GM19035 (cell line): Measurements from ENCODE around the gene MECP2.
"Not testable (repeated sequence)": the region's sequence is repeated elsewhere in the genome, so short reads cannot be mapped to it uniquely, and the experiment has no call there.

Source experiments
- ATAC-seq: cut with Tn5 transposase; IDR thresholded peaks from one replicate; pipeline ENCODE4 v1.9.1; 2021; ENCODE audit not compliant: unreplicated experiment

The MECP2 gene

DNA sequence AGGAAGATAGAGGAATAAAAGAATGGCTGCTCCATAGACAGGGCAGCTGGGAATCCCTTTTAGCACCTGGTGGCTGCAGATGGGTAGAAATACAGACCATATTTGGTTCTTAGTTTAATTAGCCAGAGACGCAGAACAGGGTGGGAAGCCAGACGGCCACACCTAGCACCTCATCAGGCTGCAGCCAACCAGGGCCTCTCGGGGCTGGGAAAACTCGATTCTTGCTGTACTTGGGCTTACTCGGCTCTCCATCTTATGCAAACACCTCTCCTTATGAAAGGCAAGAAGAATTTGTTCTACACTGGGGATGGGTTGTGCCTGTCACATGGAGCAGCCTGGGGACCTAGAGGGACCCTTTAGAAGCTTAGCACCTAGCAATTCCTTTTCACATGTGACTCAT, 97.5 kb downstream of the MECP2 start:
- ATAC-seq, result no peak

DNA sequence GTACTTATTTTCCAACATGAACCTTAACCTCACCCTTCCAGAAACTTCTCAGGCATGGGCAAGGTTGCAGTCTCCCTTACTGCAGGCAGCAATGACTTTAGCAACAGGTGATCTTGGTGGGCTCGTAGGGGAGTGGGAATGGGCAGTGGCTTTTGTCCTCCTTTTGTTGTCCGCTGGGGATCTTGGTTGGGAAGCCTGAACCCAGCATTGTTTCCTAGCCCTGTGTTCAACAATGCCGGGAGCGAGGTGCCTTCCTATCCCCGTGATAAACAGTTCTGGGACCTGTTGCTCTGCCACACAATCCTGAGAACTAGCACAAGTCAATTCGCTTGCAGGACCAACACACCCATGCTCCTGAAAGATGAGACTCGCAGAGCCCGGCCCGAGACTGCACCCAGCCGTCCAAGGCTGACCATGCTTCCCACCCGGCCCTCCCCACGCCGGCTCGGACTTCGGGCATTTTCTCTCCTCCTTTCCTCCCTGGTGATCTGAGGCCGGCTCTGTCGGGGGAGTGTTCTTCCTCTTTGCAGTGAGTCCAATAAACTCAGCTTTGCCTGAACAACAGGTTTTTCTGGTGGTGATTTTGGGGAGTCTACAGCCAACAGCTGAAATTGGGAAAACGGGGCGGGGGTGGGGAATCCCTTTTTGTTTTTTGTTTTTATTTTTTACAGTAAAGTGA, 98.0 kb downstream of the MECP2 start:
- no peak for ATAC-seq

DNA sequence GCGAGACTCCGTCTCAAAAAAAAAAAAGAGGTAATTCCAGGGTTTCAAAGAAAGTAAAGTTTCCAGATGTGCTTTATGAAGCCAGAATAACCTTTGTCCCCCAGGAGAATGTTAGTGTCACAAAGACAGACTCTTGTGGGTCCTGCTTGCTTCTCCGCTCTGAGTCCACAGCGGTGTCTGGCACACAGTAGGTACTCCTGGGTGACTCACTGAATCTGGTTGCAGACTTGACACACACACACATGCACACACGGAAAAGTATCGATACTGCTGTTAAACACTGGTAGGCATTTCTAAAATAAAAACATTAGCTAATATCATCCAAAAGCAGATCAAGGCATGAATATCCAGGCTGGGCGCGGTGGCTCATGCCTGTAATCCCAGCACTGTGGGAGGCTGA, 102.0 kb downstream of the MECP2 start:
- no peak for ATAC-seq

DNA sequence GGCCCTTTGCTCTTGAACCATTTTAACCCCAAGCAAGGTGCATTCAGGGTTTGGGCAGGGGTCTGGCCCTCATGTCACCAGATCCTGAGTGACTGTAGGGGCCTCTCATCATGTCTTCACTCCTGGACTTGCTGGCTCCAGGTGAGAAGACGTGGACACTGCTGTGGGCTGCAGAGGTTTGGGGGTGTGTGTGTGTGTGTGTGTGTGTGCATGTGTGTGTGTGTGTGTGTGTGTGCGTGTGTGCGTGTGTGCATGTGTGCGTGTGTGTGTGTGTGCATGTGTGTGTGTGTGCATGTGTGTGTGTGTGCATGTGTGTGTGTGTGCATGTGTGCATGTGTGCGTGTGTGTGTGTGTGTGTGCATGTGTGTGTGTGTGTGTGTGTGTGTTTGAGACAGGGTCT, 103.1 kb downstream of the MECP2 start:
- not testable (repeated sequence) for ATAC-seq

DNA sequence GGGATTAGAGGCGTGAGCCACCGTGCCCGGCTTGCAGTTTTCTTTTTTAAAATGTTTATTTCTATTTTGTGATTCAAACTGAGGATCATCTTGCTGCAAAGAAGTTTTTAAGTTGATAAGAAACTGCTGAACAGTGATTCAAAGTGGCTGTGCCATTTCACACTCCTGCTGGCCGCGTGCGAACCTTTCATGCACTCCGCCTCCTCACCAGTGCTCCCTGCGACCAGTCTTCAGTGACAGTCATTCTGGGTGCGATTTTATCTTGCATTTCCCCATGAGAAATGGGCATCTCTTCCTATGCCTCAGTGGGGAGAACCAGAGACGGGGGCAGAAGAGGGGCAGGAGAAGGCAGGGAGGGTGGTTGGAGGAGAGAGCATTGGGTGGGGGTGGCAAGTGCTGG, 103.5 kb downstream of the MECP2 start:
- no peak for ATAC-seq

DNA sequence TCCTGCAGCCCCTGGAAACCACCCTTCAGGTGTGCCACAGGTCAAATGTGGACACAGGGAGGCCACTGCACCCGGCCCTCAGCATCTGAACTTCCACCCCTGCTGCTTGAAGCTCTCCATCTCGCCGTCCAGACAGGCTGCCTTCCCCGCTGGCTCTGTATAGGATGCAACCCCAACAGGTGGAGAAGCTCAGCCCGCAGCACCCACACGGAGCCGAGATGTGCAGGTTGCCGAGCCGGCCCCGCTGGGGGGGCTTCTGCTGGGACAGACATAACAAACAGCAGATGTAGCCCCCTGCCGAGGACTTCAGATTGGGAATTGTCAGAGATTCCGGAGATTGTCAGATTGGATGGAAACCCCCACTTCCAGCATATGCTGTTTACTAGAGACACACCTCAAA, 104.4 kb downstream of the MECP2 start:
- no peak for ATAC-seq

DNA sequence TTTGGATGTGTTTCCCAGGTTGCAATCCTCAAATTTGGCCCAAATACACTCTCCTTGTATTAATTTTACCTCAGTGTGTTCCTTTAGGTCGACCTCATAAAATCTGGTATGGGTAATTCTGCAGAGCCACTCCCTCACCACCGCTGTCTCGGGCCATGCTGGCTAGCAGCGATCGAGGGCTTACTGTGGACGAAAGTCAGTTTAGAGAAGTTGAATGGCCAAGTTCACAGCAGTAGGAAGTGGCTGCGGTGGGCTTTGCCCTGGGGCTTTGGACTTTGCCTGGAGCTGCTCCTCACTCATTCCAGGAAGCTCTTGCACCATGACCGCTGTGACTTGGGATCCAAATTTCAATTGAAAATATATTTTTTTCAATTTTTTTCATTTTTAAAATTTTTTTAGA, 105.3 kb downstream of the MECP2 start:
- no peak for ATAC-seq

DNA sequence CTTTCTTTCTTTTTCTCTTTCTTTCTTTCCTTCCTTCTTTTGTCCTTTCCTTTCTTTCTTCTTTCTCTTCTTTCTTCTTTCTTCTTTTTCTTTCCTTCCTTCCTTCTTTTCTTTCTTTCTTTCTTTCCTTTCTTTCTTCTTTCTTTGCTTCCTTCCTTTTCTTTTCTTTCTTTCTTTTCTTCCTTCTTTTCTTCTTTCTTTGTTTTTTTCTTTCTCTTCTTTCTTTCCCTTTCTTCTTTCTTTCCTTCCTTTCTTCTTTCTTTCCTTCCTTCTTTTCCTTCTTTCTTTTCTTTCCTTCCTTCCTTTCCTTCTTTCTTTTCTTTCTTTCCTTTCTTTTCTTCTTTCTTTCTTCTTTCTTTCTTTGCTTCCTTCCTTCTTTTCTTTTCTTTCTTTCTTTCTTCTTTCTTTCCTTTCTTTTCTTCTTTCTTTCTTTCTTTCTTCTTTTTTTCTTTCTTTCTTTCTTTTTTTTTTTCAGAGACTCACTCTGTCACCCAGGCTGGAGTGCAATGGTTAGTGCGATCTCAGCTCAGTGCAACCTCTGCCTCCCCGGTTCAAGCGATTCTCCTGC, 106.4 kb downstream of the MECP2 start:
- ATAC-seq, result no peak

DNA sequence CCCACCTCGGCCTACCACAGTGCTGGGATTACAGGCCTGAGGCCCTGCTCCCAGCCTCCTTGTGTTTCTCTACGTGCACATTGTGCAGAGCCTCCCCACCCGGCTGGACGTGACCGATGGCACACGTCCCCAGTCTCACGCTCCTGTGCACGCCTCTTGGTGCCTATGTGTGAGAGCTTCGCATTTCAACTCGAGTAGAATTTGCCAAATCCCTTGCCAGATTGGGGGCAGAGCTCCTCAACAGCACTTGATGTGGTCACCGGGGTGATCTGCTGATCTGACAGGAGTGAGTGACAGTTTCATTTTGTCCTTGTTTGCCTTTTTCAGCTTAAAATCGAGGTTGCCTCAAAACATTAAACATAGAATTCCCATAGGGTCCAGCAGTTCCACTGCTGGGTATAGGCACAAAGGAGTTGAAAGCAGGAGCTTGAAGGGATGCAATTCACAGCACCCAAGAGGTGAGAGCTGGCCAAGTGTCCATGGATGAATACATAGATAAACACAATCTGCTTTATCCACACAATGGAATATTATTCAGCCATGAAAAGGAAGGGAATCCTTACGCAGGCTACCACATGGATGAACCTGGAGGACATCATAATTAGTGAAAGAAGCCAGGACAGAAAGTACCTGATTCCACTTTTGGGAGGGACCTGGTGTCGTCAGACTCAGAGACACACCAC, 107.4 kb downstream of the MECP2 start:
- no peak for ATAC-seq

DNA sequence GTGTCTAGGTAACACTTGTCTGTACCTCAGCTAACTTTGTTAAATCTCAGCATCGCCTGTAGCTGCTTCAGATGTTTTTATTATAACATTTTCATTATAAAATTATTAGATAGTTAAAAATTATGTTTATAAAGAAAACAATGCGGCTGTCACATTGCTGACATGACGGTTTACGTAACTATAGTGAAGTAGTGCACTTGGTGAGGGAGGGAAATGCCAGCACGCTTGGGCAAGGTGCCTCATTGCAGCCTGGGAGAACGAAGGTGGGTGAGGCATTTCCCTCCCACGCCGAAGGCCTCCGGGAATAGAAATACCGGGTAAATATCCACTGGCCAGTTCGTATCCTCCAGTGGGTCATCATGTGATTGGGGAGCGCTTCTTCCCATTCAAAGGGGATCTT, 109.0 kb downstream of the MECP2 start:
- ATAC-seq, result no peak

DNA sequence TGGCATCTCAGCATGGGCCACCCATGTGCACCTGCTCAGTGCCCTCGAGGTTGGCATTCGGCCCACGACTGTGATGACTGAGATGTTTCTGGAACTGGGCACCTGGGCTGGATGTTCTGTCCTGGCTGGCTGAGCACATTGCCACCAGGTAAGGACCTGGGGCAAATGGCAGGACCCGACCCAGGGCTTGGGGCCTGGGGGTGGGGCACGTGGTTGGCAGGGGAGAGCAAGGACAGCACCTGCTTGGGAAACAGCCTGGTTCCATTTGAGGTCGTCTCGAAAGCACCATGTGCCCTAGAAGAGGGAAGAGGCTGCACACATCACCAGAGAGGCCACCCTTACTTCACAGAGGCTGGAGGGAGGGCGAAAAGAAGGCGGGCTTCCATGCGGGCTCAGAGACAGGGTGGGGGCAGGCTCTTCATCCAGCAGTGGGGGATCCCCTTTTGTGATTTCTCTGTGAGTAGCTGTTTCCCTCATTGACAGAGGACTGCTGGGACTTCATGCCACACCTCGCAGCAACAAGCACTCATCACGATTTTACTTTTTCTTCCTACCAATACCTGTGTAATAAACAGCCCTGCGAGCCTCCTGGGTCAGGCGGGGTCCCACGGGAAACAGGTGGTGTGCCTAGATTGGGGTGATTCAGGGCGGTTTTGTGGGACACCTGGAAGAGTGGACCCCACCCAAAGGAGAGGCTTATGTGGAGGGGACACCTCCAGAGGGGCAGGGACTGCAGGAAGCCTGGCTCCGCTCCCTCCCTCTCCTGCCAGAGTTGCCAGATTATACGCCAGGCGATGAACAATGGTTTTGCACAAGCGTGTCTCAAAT, 113.0 kb downstream of the MECP2 start:
- no peak for ATAC-seq

DNA sequence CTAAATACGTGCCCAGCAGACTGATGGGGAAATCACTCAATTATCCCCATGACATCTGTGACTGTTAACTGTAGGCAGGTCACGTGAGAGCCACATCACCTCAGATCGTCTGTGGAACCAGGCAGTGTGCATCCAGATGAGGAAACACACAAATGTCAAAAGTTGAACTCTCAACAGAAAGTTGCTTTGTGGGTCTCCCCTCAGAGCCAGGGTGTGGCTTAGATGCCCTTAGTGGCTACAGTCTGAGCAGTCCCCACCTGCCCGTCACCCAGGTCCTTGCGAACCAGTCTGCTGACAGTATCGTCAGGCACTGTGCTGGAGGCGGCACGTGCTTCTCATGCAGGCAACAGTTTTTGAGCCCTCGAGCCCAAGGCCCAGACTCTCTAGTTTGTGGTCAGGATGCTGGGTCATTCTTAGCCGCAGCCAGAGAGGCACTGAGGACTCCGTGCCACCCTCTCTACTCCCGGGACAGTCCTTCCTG, 114.2 kb downstream of the MECP2 start:
- no peak for ATAC-seq

DNA sequence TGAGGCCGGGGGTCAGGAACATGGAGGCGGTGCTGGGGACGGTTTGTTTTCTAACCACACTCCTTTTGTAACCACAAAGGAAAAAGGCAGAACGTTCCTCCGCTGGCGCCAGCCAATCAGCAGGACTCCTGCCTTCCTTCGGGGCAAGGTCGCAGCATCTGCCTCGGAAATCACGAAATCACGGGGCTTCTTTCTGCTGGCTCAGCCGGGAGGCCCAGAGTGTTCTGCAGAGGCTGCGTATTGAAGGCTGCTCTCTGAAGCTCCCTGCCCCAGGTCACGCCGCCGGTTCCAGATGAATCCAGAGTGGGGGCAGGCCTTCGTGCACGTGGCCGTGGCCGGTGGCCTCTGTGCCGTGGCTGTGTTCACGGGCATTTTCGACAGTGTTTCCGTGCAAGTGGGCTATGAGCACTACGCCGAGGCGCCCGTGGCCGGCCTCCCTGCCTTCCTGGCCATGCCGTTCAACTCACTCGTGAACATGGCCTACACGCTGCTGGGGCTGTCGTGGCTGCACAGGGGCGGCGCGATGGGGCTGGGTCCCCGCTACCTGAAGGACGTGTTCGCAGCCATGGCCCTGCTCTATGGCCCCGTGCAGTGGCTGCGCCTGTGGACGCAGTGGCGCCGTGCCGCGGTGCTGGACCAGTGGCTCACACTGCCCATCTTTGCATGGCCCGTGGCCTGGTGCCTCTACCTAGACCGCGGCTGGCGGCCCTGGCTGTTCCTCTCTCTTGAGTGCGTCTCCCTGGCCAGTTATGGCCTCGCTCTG, 115.6 kb downstream of the MECP2 start:
- no peak for ATAC-seq

DNA sequence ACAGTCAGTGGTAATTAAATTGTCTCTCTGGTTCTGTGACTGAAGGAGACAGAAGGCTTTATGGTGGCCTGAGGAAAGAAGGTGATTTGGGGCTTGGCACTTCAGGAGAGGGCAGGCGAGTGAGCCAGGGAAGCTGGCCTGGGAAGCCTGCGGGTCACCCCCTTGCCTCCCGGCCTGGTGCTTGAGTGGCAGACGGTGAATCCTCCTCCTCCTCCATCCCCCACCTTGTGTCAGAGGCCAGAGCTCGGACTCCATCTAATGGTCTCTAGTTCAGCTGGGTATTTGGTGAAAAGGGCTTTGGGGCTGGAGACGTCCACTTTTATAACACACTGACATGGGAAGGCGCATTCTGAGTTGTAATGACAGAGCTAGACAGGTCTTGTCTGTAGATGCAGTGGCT, 116.3 kb downstream of the MECP2 start:
- ATAC-seq, result no peak

DNA sequence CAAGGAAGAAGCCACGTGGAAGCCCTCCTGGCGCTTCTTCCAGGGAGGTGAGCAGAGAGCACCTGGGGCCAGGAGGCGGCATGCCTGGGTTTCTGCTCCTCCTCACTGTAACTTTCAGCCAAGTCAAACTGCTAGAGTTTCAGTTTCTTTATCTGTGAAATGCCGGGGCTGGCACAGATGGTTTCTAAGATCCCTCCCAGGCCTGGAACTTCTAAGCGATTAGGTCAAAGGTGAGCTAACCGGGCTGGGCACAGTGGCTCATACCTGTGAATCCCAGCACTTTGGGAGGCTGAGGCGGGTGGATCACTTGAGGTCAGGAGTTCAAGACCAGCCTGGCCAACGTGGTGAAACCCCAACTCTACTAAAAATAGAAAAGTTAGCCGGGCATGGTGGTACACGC, 117.1 kb downstream of the MECP2 start:
- ATAC-seq, result peak; percentile 55

DNA sequence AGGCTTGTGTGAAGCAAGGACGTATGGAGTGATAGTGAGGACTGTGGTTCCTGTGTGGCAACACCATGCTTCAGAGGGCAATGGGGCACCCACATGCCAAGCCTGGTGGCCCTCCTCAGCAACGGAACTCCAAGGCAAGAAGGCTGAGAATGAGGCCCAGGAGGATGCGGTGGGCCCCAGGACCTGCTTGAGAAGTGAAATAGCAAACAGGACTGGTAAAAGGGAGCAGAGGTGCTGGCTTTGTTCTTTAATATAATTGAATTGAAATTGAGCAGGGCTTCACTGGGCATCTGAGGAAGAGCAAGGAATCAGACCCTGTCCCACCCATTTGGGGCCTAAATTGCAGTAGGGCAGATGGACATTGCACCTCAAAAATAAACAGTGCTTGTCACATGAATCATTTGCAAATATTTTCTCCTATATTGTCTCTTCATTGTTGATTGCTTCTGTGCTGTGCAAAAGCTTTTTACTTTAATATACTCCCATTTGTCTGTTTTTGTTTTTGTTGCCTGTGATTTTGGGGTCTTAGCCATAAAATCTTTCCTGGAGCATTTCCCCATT, 122.7 kb downstream of the MECP2 start:
- ATAC-seq, result no peak

DNA sequence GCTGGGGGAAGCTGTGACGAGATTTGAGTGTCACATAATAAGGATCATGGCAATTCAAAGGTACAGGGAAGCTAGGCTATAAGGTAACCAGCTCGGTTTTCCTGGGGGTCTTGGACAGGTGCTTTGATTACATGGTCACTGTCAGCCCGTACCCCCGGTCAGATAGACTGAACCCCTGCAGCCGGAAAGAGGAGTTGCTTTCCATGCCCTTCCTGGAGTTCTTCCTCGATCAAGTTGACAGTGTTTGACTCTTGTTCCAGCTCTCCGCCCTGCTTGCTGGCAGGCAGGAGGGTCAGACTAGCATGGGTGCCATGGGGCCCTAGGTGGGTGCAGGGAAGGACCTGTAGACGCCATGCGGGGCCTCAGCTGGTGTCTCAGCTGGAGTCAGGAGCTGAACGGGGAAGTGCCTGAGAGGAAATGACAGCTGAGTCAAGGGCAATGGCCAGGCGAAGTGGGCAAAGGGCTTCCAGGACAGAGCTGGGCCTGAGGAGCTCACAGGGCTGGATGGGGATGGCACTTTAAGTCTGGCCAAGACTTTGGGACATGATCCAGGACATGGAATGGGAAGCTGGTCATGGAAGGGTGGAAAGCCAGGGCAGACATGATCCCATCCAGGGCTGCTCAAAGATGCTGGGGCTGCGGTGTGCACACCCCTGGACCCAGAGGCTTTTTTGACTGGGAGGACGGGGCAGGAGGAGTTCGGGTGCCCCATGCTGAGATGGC, 123.4 kb downstream of the MECP2 start:
- no peak for ATAC-seq

DNA sequence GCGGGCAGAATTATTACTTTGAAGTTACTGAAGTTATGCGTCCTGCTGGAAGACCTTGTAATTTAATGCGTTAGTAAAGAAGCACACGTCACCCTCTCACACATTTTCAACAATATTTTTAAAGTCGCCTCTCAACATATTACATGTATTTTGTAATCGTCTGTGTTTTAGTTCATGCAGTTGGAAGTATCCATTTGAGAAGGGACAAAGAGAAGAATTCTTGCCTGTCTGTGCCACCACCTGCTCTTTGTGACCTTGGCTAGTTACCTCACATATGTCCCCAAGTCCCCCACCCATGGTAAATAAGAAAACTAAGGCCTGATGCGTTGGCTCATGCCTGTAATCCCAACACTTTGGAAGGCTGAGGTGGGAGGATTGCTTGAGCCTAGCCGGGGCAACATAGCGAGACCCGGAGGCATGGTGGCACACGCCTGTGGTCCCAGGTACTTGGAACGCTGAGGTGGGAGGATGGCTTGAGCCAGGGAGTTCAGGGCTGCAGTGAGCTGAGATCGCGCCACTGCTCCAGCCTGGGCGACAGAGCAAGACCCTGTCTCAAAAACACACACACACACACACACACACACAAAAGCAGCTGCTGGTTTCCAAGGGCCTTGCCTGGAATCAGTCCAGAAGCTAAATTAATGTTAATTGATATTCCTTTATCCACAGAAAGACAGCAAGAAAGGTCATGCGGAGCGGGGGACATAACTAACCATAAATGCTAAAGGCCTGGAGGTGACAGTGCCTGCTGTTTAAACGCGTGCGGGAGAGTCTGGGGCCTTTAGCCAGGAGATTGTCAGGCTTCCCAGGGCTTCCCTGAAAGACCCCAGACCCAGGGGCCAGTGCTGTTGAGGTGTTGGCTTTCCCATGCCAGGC, 124.2 kb downstream of the MECP2 start:
- ATAC-seq, result no peak
